HG02943 (cell line): Measurements from ENCODE around the gene ZNF100.
"Not testable (repeated sequence)": the region's sequence is repeated elsewhere in the genome, so short reads cannot be mapped to it uniquely, and the experiment has no call there.

Experiments used
- ATAC-seq: cut with Tn5 transposase; IDR thresholded peaks from one replicate; pipeline ENCODE4 v1.9.1; 2021; ENCODE audit warnings: mild to moderate bottlenecking, low read depth, moderate library complexity; ENCODE audit not compliant: unreplicated experiment

The ZNF100 gene

DNA sequence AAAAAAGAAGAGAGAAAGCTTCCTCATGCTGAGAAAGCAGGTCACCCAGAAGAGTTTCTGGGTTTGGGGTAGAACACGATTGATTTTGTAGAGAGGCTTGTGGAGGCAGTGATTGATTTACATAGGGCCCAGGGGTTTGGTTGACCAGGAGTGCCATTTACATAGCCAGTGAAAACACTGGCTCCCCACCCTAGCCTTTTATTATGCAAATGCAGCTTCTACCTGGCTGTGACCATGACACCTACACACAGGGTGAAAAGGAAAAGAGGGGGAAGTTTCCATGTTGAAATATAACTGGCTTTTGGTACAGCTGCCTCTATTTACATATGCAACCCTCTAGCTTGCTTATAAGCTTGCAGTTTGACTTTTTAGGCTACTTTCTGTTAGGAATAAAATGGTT lies 62.0 kb downstream of the ZNF100 start:
- ATAC-seq: no peak

DNA sequence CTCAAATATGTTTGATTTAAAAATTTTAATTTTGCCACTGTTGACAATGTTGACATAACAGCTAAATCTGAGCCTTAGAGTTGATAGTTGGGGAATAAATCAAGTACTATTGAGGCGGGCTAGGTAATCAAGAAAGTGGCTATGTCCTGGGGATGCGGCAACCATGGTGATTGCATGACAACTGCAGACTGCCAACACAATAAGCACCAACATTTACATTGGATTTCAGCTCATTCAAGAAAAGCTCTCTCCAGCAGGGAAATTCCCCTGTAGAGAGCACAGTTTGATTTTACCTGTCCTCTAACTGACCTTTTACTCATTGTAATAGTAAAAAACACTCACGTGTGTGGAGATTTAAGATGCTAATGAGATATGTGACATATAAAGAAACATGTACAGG lies 63.1 kb downstream of the ZNF100 start:
- no peak for ATAC-seq

DNA sequence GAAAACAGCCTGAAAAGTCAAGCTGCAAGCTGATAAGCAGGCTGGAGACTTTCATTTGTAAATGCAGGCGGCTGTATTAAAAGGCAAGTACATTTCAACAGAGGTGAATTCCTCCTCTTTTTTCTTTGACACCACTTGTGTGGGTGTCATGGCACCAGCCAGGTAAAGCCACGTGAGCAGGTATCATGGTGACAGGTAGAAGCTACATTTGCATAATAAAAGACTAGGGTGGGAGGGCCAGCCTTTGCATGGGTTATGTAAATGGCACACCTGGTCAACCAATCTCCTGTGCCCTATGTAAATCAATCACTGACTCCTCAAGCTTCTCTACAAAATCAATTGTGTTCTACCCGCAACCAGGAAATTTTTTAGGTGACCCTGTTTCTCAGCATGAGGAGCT lies 68.2 kb downstream of the ZNF100 start:
- ATAC-seq: no peak

DNA sequence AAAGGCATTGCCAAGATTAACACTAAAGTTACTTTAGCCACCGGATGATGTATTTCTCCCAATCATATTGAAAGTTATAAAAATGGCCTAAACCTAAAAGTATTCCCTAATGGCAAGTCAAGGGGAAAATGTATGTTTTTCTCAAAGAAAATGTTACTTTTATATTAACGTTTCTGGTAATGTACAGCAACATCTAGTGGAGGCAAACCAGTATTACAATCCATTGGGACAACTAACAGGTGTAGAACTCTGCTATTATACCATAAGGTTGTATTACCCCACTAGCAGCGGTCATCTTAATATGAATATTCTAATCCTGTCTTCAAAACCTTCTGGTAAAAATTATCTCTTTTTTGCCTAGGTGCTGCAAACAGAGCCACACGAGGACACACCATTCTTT lies 69.2 kb downstream of the ZNF100 start:
- no peak for ATAC-seq

DNA sequence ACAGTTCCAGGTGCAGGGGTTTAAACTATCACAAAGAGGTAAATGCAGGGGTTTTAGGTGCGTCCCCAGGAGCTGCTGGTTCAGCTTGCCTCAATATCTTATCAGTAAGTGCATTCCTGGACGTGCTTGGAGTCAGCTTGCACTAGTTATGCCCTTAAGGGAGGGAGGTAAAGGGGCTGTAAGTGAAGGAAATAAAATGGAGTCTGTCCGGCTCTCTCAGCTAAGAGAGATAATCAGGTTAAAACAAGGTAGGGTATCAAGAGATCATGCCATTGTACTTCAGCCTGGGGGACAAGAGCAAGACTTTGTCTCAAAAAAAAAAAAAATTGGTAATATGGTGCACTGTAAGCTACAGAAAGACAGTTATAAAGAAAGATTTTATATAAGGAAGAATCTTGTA lies 69.7 kb downstream of the ZNF100 start:
- no peak for ATAC-seq

- ATAC-seq: no peak
These were observed 73.0 kb downstream of the ZNF100 start for GRCh38 chr19:21694171-21694906.

DNA sequence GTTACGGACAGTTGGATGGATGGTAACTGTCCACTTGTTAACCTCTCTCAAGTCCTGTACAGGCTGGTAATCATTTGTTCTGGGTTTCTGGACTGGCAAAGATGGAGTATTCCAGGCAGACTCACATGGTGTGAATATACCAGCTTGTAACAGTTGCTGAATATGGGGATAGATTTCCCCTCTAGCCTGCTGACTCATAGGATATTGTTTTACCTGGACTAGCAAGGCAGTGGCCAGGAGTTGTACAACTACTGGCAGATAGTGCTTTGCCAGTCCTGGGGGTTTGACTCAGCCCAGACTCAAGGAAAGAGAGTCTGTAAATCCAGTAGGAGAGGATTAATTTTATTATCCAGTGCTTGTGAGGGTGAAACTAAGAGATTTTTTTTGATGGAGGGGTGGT lies 74.0 kb downstream of the ZNF100 start:
- no peak for ATAC-seq

GRCh38 chr19:21691661-21692060 lies 75.7 kb downstream of the ZNF100 start:
- ATAC-seq: no peak

DNA sequence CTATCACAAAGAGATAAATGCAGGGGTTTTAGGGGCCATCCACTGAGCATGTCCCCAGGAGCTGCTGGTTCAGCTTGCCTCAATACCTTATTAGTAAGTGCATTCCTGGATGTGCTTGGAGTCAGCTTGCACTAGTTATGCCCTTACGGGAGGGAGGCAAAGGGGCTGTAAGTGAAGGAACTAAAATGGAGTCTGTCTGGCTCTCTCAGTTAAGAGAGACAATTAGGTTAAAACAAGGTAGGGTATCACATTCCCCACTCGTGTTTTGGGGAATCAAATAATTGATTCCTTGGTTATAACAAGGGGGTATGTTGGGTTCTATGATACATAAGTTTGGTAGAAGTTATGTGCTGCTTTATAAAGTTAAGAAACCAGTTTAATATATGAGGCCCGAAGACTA lies 78.9 kb downstream of the ZNF100 start:
- no peak for ATAC-seq

- ATAC-seq: no peak
These were observed 86.7 kb downstream of the ZNF100 start for GRCh38 chr19:21680671-21681070.

GRCh38 chr19:21680026-21680425 lies 87.4 kb downstream of the ZNF100 start:
- ATAC-seq: no peak

DNA sequence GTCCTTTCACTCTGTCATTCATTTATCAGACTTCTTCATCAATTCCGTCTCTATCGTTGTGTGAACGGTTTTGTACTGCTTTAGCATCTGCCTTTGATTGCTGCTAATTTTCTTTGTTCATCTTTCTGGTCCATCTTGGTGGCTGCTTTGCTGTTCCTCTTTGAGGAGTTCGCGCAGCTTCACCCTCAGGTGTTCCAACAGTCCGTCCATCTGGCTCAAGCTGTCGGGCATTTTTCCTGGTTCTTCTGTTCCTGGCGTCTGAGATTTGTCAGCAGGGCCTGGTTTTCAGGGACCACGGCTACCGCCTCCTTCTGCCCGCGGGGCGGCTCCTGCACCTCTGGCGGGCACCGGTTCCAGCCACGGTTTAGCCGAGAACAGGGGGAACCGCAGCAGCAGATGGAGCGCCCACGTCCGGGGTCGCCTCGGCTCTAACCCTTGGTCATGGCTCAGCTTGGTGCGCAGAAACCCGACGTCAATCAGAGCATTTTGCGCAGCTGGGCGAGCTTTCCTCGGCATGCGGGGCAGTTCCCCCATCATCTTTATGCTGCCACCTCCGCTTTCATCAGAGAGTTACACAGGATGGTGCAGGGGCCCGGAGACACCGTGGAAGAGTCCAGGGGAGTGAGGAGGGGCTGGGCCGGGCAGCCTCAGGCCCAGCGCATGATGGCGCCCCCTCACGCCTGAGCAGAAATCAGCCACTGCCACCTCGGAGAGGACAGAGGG lies 89.5 kb downstream of the ZNF100 start:
- no peak for ATAC-seq

- ATAC-seq: no peak
These were observed 92.9 kb downstream of the ZNF100 start for GRCh38 chr19:21674454-21674853.

GRCh38 chr19:21673479-21673878 lies 93.9 kb downstream of the ZNF100 start:
- not testable (repeated sequence) for ATAC-seq
